Ovary (tissue), 9 donors: ENCODE measurements around the gene NOTCH4. TPM values are rescaled to one million over a fixed set of nuclear protein-coding genes. Genes with fewer than 3 reads are reported as not detected.

Experiments
- DNase-seq, 5 donors: peaks; one replicate each; pipeline ENCODE4 v3.0.0-alpha.2; 2019 to 2020
- H3K27ac ChIP-seq, 2 donors: fragments of 200-600 bp; one replicate each; pipeline versions ENCODE4 v1.5.1 to v1.8.0; 2019 to 2022
- H3K27me3 ChIP-seq: fragments of 200-600 bp; one replicate; pipeline ENCODE4 v1.8.0; 2022
- H3K36me3 ChIP-seq: fragments of 200-600 bp; sonication (generic); one replicate; pipeline ENCODE4 v1.5.1; 2019
- H3K4me1 ChIP-seq: one replicate; pipeline ENCODE4 v1.8.1; 2013; ENCODE audit warnings: mild to moderate bottlenecking, moderate library complexity; ENCODE audit not compliant: insufficient read depth
- H3K4me3 ChIP-seq: fragments of 200-600 bp; sonication (generic); one replicate; pipeline ENCODE4 v1.5.1; 2017
- H3K9me3 ChIP-seq, 2 donors: fragments of 200-600 bp in 1 of 2; sonication (generic) in 1 of 2; one replicate each; pipeline versions ENCODE4 v1.5.1 to v1.8.1; 2013 to 2019; ENCODE audit warnings: mild to moderate bottlenecking in 1 of 2, moderate library complexity in 1 of 2
- CTCF ChIP-seq, 3 donors: fragments of 450-650 bp in 2 of 3; fragments of 200-600 bp in 1 of 3; IDR thresholded peaks; one replicate each; pipeline versions ENCODE4 v1.5.1 to v1.8.0; 2016 to 2022; ENCODE audit warnings: antibody characterized with exemption in 3 of 3, mild to moderate bottlenecking in 1 of 3
- EP300 ChIP-seq: sonication (generic); formaldehyde crosslinking; IDR thresholded peaks from one replicate; pipeline ENCODE4 v1.6.1; 2017; ENCODE audit warnings: antibody characterized with exemption
- POLR2A ChIP-seq: fragments of 450-650 bp; IDR thresholded peaks from one replicate; pipeline ENCODE4 v1.6.1; 2017; ENCODE audit warnings: antibody characterized with exemption, mild to moderate bottlenecking, moderate library complexity
- WGBS, 3 donors: extraction: QIAGEN DNeasy Blood & Tissue Kit in 1 of 3; methylation state at CpG; one replicate each; pipeline versions ENCODE4 v1.1.5 to v1.1.7; 2013 to 2017; 5-methylcytosine and 5-hydroxymethylcytosine counted together
- intact Hi-C, 4 donors: fragments of 100-400 bp; cut with DNase I; formaldehyde crosslinking; loops; one replicate each; pipeline versions ENCODE4 v1.11.0 to v1.15.1; 2022 to 2023
- polyA plus RNA-seq, 2 donors: library from polyadenylated mRNA; stranded (reverse); fragments of 200-250 nt in 1 of 2; fragments of 350-450 nt in 1 of 2; fragmentation: Illumina TruSeq in 1 of 2; extraction: RNeasy Lipid Tissue Mini Kit (QIAGEN cat#74804) in 1 of 2; gene quantifications; one replicate each; pipeline ENCODE4 v1.2.3, GENCODE V29; 2013 to 2014
- total RNA-seq, 7 donors: library from RNA; depleted of rRNA in 2 of 7; stranded (reverse); fragments of >200 nt in 2 of 7; fragmentation: NEBNext Ultra II Directional in 3 of 7; extraction: Animal tissue kit (Norgen Biotek cat#: 25700) in 3 of 7; gene quantifications; one replicate each; pipeline versions ENCODE4 v1.1.0 to v1.2.4, GENCODE V29; 2016 to 2023
- donor health status: DM: no; HTN: no; CAD: no; lungs with moderate emphysema.
- donor health status: DM: no; HTN: no; CAD: no.
- donor health status: Bipolar disorder and iron deficiency.
- donor health status: DM: yes; HTN: yes; CAD: no.
- donor health status: DM: no; HTN: no; CAD: no.
- donor health status: DM: yes; HTN: yes; CAD: no.

NOTCH4 gene
- total and polyA plus RNA-seq, 9 donors, result 7.2 to 21.2 (median 12.4) TPM

DNA sequence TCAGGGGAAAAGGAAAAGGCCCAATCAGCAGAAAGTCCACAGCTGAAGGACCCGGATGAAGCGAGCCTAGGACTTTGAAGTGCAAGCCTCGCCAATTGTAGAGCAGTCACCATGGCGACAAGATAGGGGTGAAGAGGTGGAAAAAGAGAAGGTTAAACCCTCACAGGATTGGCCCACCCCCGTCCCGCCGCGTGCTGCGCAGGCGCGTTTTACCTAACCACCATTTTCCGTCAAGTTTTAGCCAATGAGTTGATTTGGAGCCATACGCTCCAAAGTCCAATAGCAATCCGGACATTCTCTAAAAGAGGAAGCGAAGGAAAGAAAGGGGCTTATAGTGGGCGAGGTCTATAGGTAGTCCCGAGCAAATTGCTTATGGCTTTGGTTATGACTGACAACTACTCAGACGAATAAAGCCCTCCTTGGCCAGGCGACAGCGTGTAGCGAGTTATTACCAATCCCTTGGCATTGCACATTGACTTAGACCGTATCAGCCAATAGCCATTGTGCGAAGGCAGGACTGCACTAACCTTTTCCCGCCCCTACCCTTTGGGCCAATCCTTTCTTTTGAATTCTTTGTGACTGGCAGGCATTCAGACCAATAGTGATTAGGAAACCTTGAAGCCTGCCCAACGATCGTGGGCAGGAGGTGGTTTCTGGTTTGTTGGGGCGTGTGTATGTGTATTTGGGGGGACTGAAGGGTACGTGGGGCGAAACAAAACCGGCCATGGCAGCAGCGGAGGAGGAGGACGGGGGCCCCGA, 45.9 kb downstream of the NOTCH4 start, which contains the start of gene RNF5:
TSS of gene RNF5 (plus strand) at position 618 of the 759 bp plus-strand sequence. CDS start at position 725, 107 bp downstream.
- TF ChIP-seq EP300 (peak; percentile 67), POLR2A (peak; percentile 49), CTCF (IDR thresholded peaks at IDR 0.05) (no peak)
- WGBS, 3 donors, result 0 to 1% (median 0%) methylated on average over 33 of the region's 33 CpGs
- intact Hi-C loops, result no loop called here

GRCh38 chr6:32177183-32177787, 46.6 kb downstream of the NOTCH4 start:
- no peak for TF ChIP-seq CTCF (IDR thresholded peaks at IDR 0.05)
- TF ChIP-seq EP300, result peak; percentile 6
- peak; percentile 53 for TF ChIP-seq POLR2A
- peak in 1 of 5 donors; percentile 44 for DNase-seq
- 0 to 1% (median 1%) methylated on average over 20 of the region's 20 CpGs for WGBS, 3 donors

More for the DNA sequence above, 45.9 kb downstream of the NOTCH4 start, which contains the start of gene RNF5:
- peak; percentile 92 to 99 (median 97) for DNase-seq
- Histone ChIP-seq H3K27ac (peak within 1 kb of the TSS; percentile 93 to 99), H3K4me1 (peaks cover 6% of the 10 kb centered on the region), H3K4me3 (peak within 1 kb of the TSS; percentile 70), H3K9me3 (no peaks in the 10 kb centered on the region), H3K27me3 (no peaks in the 10 kb centered on the region), H3K36me3 (no peaks in the 10 kb centered on the region)

DNA sequence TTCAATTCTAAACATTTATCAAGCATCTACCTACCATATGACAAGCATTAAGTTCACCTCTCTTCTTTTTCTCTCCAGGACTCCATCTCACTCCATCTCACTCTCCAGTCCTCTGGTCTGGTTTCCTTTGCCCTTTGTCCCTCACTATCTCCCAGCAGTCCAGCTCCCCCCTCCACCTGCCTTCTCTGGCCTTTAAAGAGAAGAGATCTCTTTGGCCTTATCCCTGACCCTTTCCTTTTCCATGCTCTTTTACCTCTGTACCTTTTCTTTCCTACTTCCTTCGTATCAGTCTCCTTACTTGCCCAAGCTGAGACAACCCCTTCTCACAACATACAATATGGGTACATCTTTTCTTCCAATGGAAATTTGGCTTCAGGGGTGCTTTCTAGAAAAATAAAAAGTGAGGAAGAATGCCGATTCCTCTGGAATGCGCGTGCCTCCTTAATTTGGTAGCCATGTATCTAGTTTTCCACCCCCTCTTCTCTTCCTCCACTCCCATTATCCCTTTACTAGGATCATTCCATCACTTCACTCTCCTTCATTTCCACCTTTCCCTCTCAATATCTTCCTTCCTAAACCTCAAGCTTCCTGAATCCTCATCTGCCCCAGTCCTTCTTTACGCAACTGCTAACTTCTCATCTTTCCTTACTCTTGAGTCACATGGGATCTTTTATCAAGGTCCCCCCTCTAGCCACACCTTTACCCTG, 47.2 kb downstream of the NOTCH4 start:
- 10 to 11% (median 10%) methylated on average over 5 of the region's 5 CpGs for WGBS, 3 donors
- peak in 1 of 5 donors; percentile 24 for DNase-seq
- Histone ChIP-seq H3K36me3 (no peaks in the 10 kb centered on the region), H3K27me3 (no peaks in the 10 kb centered on the region), H3K9me3 (no peaks in the 10 kb centered on the region), H3K4me1 (peaks cover 6% of the 10 kb centered on the region), H3K4me3 (peak overlapping the region; percentile 70), H3K27ac (peak overlapping the region; percentile 93 to 99)
- no peak for TF ChIP-seq POLR2A
- no peak for TF ChIP-seq CTCF (IDR thresholded peaks at IDR 0.05)
- no peak for TF ChIP-seq EP300
- intact Hi-C loops, result no loop called here

More at GRCh38 chr6:32177183-32177787, 46.6 kb downstream of the NOTCH4 start:
- H3K9me3 ChIP-seq, result no peaks in the 10 kb centered on the region
- intact Hi-C loops, result no loop called here
- H3K27ac ChIP-seq, result peak overlapping the region; percentile 93 to 99
- H3K27me3 ChIP-seq, result no peaks in the 10 kb centered on the region
- peak overlapping the region; percentile 70 for H3K4me3 ChIP-seq
- H3K4me1 ChIP-seq, result peaks cover 6% of the 10 kb centered on the region
- H3K36me3 ChIP-seq, result no peaks in the 10 kb centered on the region

GRCh38 chr6:32175711-32176475, 48.0 kb downstream of the NOTCH4 start, which contains the start of gene AGPAT1:
Gene AGPAT1, minus strand, starts transcription at chr6:32176084. Its CDS starts 4,588 bp downstream, at chr6:32171496.
- peak; percentile 98 to 99 (median 98) for DNase-seq
- H3K9me3 ChIP-seq, result no peaks in the 10 kb centered on the region
- peak within 1 kb of the TSS; percentile 70 for H3K4me3 ChIP-seq
- peaks cover 6% of the 10 kb centered on the region for H3K4me1 ChIP-seq
- intact Hi-C loops, result no loop called here
- H3K36me3 ChIP-seq, result no peaks in the 10 kb centered on the region
- peak within 1 kb of the TSS; percentile 93 to 99 for H3K27ac ChIP-seq
- TF ChIP-seq CTCF (IDR thresholded peaks at IDR 0.05) (no peak), POLR2A (peak; percentile 66)
- WGBS, 3 donors, result 1 to 2% (median 1%) methylated on average over 24 to 27 of the region's 27 CpGs
- no peaks in the 10 kb centered on the region for H3K27me3 ChIP-seq
